ENCODE results near the gene NFU1. TPM values are rescaled to one million over a fixed set of nuclear protein-coding genes. Genes with fewer than 3 reads are reported as not detected.
"Not testable (repeated sequence)": the region's sequence is repeated elsewhere in the genome, so short reads cannot be mapped to it uniquely, and the experiment has no call there.

The NFU1 gene
- polyA plus RNA-seq, 4 donors = 64.6 to 69.2 (median 66.7) TPM

- no peak for DNase-seq (ENCODE audit: low read depth in 4 of 4, low spot score in 3 of 4)
These were observed 15.5 kb upstream of the NFU1 start for GRCh38 chr2:69452687-69453086.

DNA sequence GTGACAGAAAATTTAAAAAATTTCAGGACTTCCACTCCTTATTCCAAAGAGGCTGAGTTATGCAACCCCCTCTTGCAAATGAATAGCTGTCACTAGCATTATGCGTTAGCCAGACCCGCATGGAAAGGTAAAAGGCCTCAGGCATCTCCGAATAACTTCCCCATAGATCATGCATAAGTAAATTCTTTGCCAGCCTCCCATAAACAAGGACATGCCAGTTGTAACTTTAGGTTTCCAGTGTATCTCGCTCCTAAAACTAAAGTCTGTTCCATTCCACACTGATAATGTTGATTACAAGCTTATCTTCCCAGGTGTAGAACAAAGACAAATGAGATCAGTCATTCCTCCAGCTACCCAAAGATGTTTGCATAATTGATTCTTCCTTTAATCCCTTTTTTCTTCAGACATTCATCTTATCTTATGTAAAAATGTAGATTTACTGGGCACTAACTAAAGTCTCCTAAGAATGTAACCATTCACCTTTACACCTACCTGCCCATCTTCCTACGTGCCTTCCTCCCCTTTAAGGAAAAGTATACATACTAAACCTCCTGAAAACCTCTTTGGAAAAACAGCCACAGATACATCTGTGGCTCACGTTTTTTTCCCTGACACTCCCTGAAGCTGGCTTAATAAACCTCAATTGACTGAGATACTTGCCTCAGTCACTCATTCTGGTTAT, 13.6 kb upstream of the NFU1 start:
- DNase-seq (ENCODE audit: low read depth in 4 of 4, low spot score in 3 of 4) = no peak

GRCh38 chr2:69449906-69450305, 12.7 kb upstream of the NFU1 start:
- DNase-seq (ENCODE audit: low read depth in 4 of 4, low spot score in 3 of 4) = no peak

DNA sequence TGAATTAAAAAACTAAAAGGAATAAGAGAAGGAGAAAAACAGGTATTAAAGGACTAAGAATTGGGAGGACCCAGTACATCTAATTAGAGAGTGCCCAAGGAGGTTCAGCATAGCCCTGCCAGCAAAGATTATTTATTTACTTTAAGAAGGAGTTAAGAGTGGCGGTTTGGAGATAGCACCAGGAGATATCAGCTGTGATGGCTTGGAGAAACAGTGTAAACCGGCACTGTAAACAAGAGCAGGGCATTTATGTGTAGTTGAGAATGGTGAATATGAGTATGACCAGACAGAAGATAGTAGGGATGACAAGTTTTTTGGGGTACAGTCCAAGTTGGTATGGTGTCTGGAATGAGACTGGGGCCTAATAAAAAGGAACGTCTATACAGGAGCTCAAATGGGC, 6.4 kb upstream of the NFU1 start:
- DNase-seq (ENCODE audit: low read depth in 4 of 4, low spot score in 3 of 4) = not testable (repeated sequence)

DNA sequence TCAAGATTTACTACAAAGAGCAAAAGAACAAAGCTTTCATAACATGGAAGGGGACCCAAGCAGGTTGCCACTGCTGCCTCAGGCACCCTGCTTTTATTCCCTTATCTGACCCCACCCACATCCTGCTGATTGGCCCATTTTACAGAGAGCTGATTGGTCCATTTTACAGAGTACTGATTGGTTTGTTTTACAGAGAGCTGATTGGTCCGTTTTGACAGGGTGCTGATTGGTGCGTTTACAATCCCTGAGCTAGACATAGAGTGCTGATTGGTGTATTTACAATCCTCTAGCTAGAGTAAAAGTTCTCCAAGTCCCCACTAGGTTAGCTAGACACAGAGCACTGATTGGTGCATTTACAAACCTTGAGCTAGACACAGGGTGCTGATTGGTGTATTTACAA, 2.3 kb upstream of the NFU1 start:
- DNase-seq (ENCODE audit: low read depth in 4 of 4, low spot score in 3 of 4) = not testable (repeated sequence)

GRCh38 chr2:69438580-69438979, 1.3 kb upstream of the NFU1 start:
- no peak for DNase-seq (ENCODE audit: low read depth in 4 of 4, low spot score in 3 of 4)

- peak in 1 of 4 donors; percentile 16 for DNase-seq (ENCODE audit: low read depth in 4 of 4, low spot score in 3 of 4)
These were observed 518 bp upstream of the NFU1 start for GRCh38 chr2:69437751-69438154.

DNA sequence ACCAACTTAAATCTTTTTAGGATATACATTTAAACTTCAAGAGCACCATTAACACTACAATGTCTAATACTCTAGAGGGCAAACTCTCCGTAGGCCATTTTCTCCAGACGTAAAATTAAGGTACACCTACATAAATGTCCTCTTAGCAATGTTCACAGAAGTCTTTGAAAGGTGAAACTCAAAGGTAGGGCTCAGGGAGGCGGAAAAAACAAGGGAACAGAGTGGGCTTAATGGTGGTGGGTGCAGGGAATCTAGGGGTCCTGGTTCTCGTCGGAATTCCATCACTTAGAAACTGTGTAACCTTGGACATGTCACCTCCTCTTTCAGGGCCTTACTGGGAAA, 668 bp downstream of the NFU1 start:
- peak in 2 of 4 donors; percentile 35 to 58 for DNase-seq (ENCODE audit: low read depth in 4 of 4, low spot score in 3 of 4)

DNA sequence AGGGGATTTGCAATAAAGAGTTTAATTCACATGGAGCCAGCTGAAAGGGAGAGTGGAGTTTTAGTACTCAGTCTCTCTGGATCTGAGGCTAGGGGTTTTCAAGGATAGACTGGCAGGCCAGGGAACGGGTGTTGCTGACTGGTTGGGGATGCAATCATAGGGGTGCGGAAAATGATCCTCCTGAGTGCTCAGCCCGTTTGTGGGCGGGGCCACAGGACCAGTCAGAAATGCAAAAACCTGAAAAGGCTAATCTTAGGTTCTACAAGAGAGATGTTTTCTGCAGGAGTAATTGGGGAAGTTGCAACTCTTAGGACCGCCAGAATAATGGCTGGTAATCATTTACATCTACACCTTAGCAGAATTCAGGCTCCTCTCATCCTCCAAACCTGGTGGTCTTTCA, 2.5 kb downstream of the NFU1 start:
- no peak for DNase-seq (ENCODE audit: low read depth in 4 of 4, low spot score in 3 of 4)

DNA sequence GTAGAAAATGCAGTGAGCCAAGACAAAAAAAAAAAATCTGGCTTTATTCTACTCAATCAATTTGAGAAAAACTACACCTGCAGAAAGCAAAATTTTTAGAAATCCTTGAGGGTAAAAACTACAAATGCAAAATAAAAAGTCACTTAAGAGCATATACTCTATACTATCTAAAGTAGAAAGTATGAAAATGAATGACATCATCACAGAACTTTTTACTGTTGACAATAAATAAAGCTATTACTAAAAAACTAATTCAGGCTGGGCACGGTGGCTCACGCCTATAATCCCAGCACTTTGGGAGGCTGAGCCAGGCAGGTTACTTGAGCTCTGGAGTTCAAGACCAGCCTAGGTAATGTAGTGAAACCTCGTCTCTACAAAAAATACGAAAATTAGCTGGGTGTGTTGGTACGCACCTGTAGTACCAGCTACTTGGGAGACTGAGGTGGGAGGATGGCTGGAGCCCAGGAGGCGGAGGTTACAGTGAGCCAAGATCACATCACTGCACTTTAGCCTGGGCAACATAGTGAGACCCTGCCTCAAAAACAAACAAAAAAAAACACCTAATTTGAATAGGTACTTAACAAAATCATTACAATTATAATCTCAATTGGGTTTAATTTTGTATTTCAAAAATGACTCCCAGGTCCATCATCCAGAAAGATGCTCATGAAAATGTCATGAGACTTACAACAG, 7.6 kb downstream of the NFU1 start:
- no peak for DNase-seq (ENCODE audit: low read depth in 4 of 4, low spot score in 3 of 4)

GRCh38 chr2:69428981-69429380, 8.3 kb downstream of the NFU1 start:
- no peak for DNase-seq (ENCODE audit: low read depth in 4 of 4, low spot score in 3 of 4)

- no peak for DNase-seq (ENCODE audit: low read depth in 4 of 4, low spot score in 3 of 4)
These were observed 12.8 kb downstream of the NFU1 start for GRCh38 chr2:69424419-69424818.

DNA sequence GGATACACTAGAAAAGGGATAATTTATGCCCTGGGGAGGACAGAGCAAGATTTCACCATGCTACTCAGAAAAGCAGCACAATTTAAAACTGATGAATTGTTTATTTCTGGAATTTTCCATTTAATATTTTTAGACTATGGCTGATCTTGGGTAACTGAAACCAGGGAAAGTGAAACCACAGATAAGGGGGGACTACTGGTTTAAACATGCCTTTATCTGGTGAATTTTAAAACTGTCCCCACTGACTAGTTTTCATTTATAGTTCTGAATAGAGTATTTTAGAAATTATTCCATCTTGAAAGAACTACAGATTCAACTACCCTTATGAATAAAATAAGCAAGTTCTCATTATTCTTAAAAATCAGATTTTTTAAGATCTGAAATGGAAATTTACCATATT, 15.0 kb downstream of the NFU1 start:
- no peak for DNase-seq (ENCODE audit: low read depth in 4 of 4, low spot score in 3 of 4)

GRCh38 chr2:69419111-69419510, 18.1 kb downstream of the NFU1 start:
- DNase-seq (ENCODE audit: low read depth in 4 of 4, low spot score in 3 of 4) = not testable (repeated sequence)

- no peak for DNase-seq (ENCODE audit: low read depth in 4 of 4, low spot score in 3 of 4)
These were observed 21.1 kb downstream of the NFU1 start for GRCh38 chr2:69416147-69416546.

DNA sequence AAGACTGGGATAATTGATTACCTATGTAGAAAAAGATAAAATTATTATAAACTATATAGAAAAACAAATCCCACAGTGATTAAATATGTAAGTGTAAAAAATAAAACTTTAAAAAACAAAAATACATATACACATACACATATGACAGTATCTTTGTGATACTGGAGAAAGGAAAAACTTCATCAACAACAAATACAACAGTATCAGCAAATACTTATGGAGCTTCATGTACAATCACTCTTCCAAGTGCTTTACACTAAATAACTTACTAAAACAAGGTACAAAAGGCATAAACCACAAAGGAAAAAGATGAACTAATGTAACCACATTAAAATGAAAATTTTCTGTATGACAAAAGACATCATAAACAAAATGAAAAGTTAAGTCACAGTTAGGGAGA, 26.1 kb downstream of the NFU1 start:
- no peak for DNase-seq (ENCODE audit: low read depth in 4 of 4, low spot score in 3 of 4)

GRCh38 chr2:69405306-69405705, 31.9 kb downstream of the NFU1 start:
- DNase-seq (ENCODE audit: low read depth in 4 of 4, low spot score in 3 of 4) = no peak

DNA sequence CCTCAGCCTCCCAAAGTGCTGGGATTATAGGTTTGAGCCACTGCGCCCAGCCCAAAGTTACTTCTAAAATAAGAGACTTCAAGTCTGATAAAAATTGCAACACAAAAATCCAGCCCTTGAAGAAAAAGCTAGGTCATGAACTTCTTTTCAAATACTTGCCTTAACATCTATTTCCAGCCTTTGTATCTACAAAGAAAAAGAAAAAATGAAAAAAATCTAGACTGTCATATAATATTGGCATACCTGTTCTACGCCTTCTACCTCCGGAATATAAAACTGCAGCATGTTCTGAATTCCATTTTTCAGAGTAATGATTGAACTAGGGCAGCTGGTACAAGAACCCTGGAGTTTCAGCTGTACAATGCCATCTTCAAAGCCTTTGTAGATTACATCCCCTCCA, 37.1 kb downstream of the NFU1 start:
- no peak for DNase-seq (ENCODE audit: low read depth in 4 of 4, low spot score in 3 of 4)

DNA sequence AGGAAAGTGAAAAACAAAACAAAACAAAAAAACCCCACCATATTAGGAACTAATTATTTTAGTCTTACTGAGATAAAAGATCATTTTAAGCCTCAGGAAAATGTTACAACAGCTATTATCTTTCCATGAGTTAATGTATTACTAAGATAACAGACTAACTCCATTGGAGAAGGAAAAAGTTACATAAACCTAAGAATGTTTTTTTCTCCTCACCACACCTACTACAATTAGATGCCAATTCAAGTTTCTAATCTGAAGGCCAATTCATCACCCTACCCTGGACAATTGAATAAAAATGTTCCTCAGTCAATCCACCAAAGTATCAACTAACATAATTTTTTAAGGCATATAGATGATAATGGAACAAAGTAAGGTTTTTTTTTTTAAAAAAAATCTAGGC, 40.0 kb downstream of the NFU1 start:
- DNase-seq (ENCODE audit: low read depth in 4 of 4, low spot score in 3 of 4) = no peak

DNA sequence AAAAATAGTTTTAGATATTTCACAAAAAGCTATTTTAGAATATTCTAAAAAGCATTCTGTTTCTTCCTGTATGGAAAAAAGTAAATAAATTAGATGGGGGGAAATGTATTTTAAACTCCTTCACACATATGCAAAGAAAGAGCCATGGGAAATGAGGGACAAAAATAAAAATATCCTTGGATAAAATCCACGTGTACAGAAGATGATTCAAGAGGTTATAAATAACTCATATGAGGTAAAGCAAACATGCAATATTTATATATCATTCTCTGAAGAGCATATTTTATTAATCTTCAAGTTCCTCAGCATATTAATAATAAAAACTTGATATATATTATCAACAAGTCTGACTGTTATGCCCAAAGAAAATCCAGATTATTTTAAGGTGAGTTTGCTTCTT, 41.4 kb downstream of the NFU1 start:
- DNase-seq (ENCODE audit: low read depth in 4 of 4, low spot score in 3 of 4) = no peak

DNA sequence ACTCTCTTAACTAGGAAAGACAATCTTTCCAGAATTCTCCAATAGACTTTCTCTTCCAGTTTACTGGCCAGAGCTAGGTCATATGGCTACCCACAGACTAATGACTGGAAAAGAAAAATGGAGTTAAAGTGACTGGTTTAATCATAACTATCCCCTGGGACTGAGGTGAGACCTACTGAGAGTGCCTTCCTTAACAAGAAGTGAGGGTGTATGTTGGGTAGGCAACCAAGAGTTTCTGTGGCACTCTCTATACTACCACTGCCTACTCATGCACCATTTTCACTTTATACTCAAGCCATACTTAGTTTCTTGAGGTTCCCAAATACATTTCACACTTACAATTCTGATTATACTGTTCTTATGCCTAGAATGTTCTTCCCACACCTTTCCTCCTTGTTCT, 43.3 kb downstream of the NFU1 start:
- DNase-seq (ENCODE audit: low read depth in 4 of 4, low spot score in 3 of 4) = no peak

DNA sequence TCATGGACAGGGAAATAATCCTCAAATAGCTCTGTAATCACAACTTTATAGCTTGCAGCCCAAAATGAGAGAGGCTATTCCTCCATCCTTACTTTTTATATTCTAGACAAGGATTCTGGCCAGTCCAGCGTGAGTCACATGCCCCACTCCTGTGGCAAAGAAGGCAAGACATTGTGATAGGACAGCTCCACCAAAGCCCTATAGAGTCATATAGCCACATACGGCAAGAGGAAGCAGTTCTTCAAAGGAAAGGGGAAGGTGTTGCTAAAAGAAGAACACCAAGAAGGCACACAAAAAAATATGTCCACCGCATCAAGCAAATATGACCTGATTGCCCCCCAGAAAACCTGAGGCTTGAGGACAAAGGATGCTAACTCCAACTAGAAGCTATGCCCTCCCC, 46.8 kb downstream of the NFU1 start:
- DNase-seq (ENCODE audit: low read depth in 4 of 4, low spot score in 3 of 4) = no peak

DNA sequence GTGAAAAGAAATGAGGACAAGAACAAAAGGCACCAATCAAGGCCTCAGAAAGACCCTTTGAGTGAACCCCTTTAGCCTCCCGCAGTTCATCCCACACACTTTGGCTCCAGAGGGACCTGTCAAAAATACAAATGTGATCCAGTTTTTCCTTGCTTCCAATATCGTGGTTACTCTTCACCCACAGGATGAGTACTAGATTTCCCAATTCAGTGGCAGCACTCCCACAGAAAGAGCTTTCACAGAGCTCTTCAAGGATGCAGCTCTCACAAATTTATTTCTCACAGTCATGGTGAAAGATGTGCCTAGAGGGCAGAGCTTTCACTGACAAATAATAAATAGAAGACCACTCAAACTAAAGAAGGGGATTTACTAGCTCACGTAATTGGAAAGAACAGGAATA, 47.2 kb downstream of the NFU1 start:
- no peak for DNase-seq (ENCODE audit: low read depth in 4 of 4, low spot score in 3 of 4)

Measured in right renal pelvis (tissue), 4 donors.